ENCODE measurements around the gene TERB2.

Gene TERB2

DNA sequence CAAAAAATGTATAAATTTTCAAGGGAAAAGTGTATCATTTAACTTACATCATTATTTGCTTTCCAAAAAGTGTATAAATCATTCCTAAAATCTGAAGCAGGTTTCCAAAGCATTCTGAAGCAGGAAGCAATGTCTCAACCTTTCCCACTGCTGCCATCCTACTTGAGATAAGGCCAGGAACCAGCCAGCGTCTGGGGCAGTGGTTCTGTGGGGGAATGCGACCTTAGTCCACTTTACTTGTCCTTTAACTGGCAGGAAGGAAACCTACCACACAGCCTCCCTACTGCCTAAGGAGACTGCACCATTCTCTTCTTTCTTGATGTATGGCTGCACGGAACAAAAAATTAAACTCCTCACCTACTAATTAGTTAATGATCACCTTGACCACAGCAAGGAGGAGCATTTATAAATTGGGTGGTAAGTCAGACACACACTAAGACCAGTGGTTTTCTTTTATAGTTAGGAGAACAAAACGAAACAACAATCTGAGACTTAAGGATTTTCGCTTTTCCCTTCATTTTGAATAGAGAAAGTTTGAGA is 70.2 kb downstream of the TERB2 start:
- no peak overlapping the region for H3K4me3 ChIP-seq (replicated peaks; ENCODE audit: low read depth, low read length)
- DNase-seq (ENCODE audit: low read depth): peak; percentile 6
- TF ChIP-seq, protein P1, sequence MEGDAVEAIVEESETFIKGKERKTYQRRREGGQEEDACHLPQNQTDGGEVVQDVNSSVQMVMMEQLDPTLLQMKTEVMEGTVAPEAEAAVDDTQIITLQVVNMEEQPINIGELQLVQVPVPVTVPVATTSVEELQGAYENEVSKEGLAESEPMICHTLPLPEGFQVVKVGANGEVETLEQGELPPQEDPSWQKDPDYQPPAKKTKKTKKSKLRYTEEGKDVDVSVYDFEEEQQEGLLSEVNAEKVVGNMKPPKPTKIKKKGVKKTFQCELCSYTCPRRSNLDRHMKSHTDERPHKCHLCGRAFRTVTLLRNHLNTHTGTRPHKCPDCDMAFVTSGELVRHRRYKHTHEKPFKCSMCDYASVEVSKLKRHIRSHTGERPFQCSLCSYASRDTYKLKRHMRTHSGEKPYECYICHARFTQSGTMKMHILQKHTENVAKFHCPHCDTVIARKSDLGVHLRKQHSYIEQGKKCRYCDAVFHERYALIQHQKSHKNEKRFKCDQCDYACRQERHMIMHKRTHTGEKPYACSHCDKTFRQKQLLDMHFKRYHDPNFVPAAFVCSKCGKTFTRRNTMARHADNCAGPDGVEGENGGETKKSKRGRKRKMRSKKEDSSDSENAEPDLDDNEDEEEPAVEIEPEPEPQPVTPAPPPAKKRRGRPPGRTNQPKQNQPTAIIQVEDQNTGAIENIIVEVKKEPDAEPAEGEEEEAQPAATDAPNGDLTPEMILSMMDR (IDR thresholded peaks at IDR 0.05; ENCODE audit: low read length, missing control alignments): no peak

DNA sequence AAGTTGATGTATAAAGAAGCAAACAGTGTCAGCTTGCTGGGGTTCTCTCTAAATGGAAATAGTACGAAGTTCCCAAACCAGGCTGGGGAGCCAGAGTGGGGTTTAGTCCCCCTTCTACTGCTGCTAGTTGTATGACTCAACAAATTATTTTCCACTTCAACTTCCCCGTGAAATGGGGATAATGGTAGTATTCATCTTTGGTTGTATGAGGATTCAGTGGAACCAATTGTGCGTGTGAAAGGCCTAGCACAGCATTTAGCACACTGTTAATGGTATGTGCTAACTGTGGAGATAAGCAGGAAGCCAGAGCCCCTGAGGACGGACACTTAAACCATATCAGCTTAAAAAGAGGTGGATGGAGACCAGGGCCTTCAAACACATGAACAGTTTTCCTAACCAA is 70.7 kb downstream of the TERB2 start:
- no peak overlapping the region for H3K4me3 ChIP-seq (replicated peaks; ENCODE audit: low read depth, low read length)
- TF ChIP-seq, protein P1 (IDR thresholded peaks at IDR 0.05; ENCODE audit: low read length, missing control alignments): no peak
- DNase-seq (ENCODE audit: low read depth): no peak

Data from fibroblast of pulmonary artery (primary cell).